A549 treated with AZD2906 at 1 μM for 4 hours (cell line): ENCODE data around the gene NCDN. TPM values are rescaled to one million over a fixed set of nuclear protein-coding genes. Genes with fewer than 3 reads are reported as not detected.

Experiments
- total RNA-seq: library from RNA; stranded (reverse); fragments of 200-300 nt; extraction: Qiagen RNA extraction; gene quantifications from 5 replicates; pipeline ENCODE4 v1.2.3, GENCODE V29; 2022

NCDN gene
- 13.7 to 19.1 TPM (median 17.7 TPM) in 5 replicates for total RNA-seq

GRCh38 chr1:35557611-35558373, at the start of gene NCDN:
NCDN (plus strand) TSS chr1:35557799; CDS start chr1:35558191, 392 bp downstream.

GRCh38 chr1:35557118-35557610, 435 bp upstream of the NCDN start, which contains the start of gene KIAA0319L:
KIAA0319L (minus strand) TSS chr1:35557403; CDS start chr1:35554491, 2,912 bp downstream.

GRCh38 chr1:35573198-35574124, 15.9 kb downstream of the NCDN start, which contains the start of gene TFAP2E:
TFAP2E (plus strand) TSS chr1:35573314; CDS start chr1:35573578, 264 bp downstream.

Other genes with a start within 250 kb of the NCDN start
- 13.4 to 17.8 TPM (median 14.5 TPM) in 5 replicates for gene KIAA0319L, start 396 bp upstream of the NCDN start, total RNA-seq
- gene TFAP2E, start 15.5 kb downstream of the NCDN start, total RNA-seq: 0.45 to 0.75 TPM (median 0.49 TPM) in 5 replicates
- gene PSMB2, start 83.7 kb downstream of the NCDN start, total RNA-seq: 78.3 to 110 TPM (median 99.4 TPM) in 5 replicates
- 13.4 to 14.7 TPM (median 14.6 TPM) in 5 replicates for gene C1orf216, start 161.1 kb downstream of the NCDN start, total RNA-seq
- gene CLSPN, start 212.2 kb downstream of the NCDN start, total RNA-seq: 7.5 to 14.1 TPM (median 8.6 TPM) in 5 replicates